ENCODE results near the gene CLEC4M. TPM values are rescaled to one million over a fixed set of nuclear protein-coding genes. Genes with fewer than 3 reads are reported as not detected.
"Not testable (repeated sequence)": the region's sequence is repeated elsewhere in the genome, so short reads cannot be mapped to it uniquely, and the experiment has no call there.

Gene CLEC4M
- total RNA-seq, 1 donor from 2014 or later: 1.5 TPM

DNA sequence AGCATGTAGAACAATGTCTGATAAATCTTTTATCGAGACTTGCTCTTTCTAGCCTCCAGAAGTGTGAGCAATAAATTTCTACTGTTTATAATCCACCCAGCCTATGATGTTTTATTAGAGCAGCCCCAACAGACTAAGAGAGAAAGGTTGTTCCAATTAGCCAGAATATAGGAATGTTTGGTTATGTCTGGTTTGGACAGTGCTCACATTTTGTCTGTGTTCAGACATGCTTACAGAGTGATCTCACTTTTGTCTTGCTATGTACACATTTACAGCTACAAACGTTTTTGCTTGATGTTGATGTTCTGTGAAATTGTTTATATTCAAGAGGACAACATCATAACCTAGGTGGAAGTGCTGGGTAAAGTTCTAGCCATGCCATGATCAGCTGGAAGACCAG, 48.9 kb downstream of the CLEC4M start:
- Mint-ChIP-seq H3K36me3 (no peaks in the 10 kb centered on the region), H3K27ac (no peak overlapping the region), H3K4me3 (no peak overlapping the region), H3K9me3 (peaks cover 29% of the 10 kb centered on the region), H3K27me3 (ENCODE audit: low read depth) (peaks cover 13% of the 10 kb centered on the region), H3K4me1 (no peaks in the 10 kb centered on the region)
- DNase-seq (ENCODE audit: low spot score in 2 of 2, unreplicated experiment in 2 of 2): no peak
- TF ChIP-seq, protein P1, sequence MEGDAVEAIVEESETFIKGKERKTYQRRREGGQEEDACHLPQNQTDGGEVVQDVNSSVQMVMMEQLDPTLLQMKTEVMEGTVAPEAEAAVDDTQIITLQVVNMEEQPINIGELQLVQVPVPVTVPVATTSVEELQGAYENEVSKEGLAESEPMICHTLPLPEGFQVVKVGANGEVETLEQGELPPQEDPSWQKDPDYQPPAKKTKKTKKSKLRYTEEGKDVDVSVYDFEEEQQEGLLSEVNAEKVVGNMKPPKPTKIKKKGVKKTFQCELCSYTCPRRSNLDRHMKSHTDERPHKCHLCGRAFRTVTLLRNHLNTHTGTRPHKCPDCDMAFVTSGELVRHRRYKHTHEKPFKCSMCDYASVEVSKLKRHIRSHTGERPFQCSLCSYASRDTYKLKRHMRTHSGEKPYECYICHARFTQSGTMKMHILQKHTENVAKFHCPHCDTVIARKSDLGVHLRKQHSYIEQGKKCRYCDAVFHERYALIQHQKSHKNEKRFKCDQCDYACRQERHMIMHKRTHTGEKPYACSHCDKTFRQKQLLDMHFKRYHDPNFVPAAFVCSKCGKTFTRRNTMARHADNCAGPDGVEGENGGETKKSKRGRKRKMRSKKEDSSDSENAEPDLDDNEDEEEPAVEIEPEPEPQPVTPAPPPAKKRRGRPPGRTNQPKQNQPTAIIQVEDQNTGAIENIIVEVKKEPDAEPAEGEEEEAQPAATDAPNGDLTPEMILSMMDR (IDR thresholded peaks at IDR 0.05; ENCODE audit: unreplicated experiment): no peak

DNA sequence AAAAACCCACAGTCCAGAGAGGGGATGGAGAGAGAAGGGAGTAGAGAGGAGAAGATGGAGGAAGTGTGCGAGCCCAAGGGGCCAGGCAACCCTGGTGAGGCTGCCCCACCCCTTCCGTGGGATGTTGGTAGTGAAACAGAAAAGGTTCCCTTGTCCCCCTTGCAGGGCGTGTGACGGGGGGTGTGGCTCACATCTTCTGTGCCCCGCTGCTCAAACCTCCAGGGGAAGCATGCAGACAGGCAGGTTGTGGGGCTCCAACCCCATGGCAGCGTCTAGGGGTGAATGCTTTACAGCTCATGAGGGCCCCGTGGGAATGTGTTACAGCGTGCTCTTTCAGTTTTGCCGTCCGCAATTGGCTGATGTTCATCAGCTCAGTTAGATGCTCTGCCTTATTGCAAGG, 52.3 kb downstream of the CLEC4M start:
- Mint-ChIP-seq H3K27me3 (ENCODE audit: low read depth) (peaks cover 20% of the 10 kb centered on the region), H3K4me3 (no peak overlapping the region), H3K27ac (no peak overlapping the region), H3K9me3 (peaks cover 38% of the 10 kb centered on the region), H3K36me3 (no peaks in the 10 kb centered on the region), H3K4me1 (no peaks in the 10 kb centered on the region)
- TF ChIP-seq, protein P1 (IDR thresholded peaks at IDR 0.05; ENCODE audit: unreplicated experiment): no peak
- DNase-seq (ENCODE audit: low spot score in 2 of 2, unreplicated experiment in 2 of 2): no peak

- not testable (repeated sequence) for H3K36me3 Mint-ChIP-seq; H3K4me3 Mint-ChIP-seq; DNase-seq (ENCODE audit: low spot score in 2 of 2, unreplicated experiment in 2 of 2); H3K27ac Mint-ChIP-seq; H3K4me1 Mint-ChIP-seq
- Mint-ChIP-seq H3K9me3 (peaks cover 40% of the 10 kb centered on the region), H3K27me3 (ENCODE audit: low read depth) (peaks cover 24% of the 10 kb centered on the region)
These were observed 53.0 kb downstream of the CLEC4M start for GRCh38 chr19:7816040-7816439.

DNA sequence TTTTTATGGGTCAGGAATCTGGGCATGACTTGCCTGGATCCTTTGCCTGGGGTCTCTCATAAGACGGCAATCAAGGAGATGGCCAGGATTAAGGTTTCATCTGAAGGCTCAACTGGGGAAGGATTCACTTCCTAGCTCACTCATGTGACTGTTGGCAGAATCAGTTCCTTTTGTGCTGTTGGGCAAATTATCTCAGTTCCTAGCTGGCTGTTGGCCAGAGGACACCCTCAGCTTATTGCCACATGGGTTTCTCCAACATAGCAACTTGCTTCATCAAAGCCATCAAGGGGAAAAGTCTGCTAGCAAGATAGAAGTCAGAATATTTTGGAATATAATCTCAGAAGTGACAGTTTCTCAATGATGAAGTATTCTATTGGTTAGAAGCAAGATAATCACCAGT, 54.8 kb downstream of the CLEC4M start:
- H3K9me3 Mint-ChIP-seq: peaks cover 32% of the 10 kb centered on the region
- H3K4me3 Mint-ChIP-seq: no peak overlapping the region
- no peaks in the 10 kb centered on the region for H3K4me1 Mint-ChIP-seq
- H3K27ac Mint-ChIP-seq: no peak overlapping the region
- H3K36me3 Mint-ChIP-seq: peaks cover 2% of the 10 kb centered on the region
- TF ChIP-seq, protein P1 (IDR thresholded peaks at IDR 0.05; ENCODE audit: unreplicated experiment): no peak
- peaks cover 24% of the 10 kb centered on the region for H3K27me3 Mint-ChIP-seq (ENCODE audit: low read depth)
- DNase-seq (ENCODE audit: low spot score in 2 of 2, unreplicated experiment in 2 of 2): no peak

GRCh38 chr19:7818806-7819205, 55.8 kb downstream of the CLEC4M start:
- Mint-ChIP-seq H3K4me1 (no peaks in the 10 kb centered on the region), H3K27me3 (ENCODE audit: low read depth) (peaks cover 26% of the 10 kb centered on the region)
- DNase-seq (ENCODE audit: low spot score in 2 of 2, unreplicated experiment in 2 of 2): no peak

More at GRCh38 chr19:7818806-7819205, 55.8 kb downstream of the CLEC4M start:
- Mint-ChIP-seq H3K4me3 (no peak overlapping the region), H3K27ac (no peak overlapping the region), H3K36me3 (peaks cover 2% of the 10 kb centered on the region), H3K9me3 (peaks cover 32% of the 10 kb centered on the region)
- TF ChIP-seq, protein P1 (IDR thresholded peaks at IDR 0.05; ENCODE audit: unreplicated experiment): no peak

Other genes with a start within 250 kb of the CLEC4M start
- gene ZNF358, start 247.1 kb upstream of the CLEC4M start, total RNA-seq: 67.5 to 68.3 TPM (median 67.9 TPM) in 3 replicates
- gene MCOLN1, start 240.6 kb upstream of the CLEC4M start, total RNA-seq: 20.5 to 21.0 TPM (median 20.7 TPM) in 3 replicates
- 100 to 117 TPM (median 112 TPM) in 3 replicates for gene PNPLA6, start 227.5 kb upstream of the CLEC4M start, total RNA-seq
- 26.1 to 28.2 TPM (median 26.5 TPM) in 3 replicates for gene CAMSAP3, start 167.4 kb upstream of the CLEC4M start, total RNA-seq
- gene XAB2, start 133.7 kb upstream of the CLEC4M start, total RNA-seq: 43.9 to 46.6 TPM (median 44.6 TPM) in 3 replicates
- 139 to 152 TPM (median 149 TPM) in 3 replicates for gene PET100, start 133.4 kb upstream of the CLEC4M start, total RNA-seq
- 1.5 to 2.5 TPM (median 1.7 TPM) in 3 replicates for gene PCP2, start 129.5 kb upstream of the CLEC4M start, total RNA-seq
- 88.1 to 99.0 TPM (median 97.7 TPM) in 3 replicates for gene STXBP2, start 126.1 kb upstream of the CLEC4M start, total RNA-seq
- not detected in 3 replicates for gene RETN, start 94.2 kb upstream of the CLEC4M start, total RNA-seq
- not detected in 3 replicates for gene MCEMP1, start 86.2 kb upstream of the CLEC4M start, total RNA-seq
- gene TRAPPC5, start 82.4 kb upstream of the CLEC4M start, total RNA-seq: 83.9 to 93.7 TPM (median 85.2 TPM) in 3 replicates
- gene FCER2, start 61.1 kb upstream of the CLEC4M start, total RNA-seq: not detected in 3 replicates
- gene CLEC4G, start 31.1 kb upstream of the CLEC4M start, total RNA-seq: not detected in 3 replicates
- not detected in 3 replicates for gene CD209, start 15.7 kb upstream of the CLEC4M start, total RNA-seq
- gene EVI5L, start 67.0 kb downstream of the CLEC4M start, total RNA-seq: 18.5 to 21.7 TPM (median 19.5 TPM) in 3 replicates
- gene PRR36, start 111.1 kb downstream of the CLEC4M start, total RNA-seq: 23.4 to 25.1 TPM (median 24.0 TPM) in 3 replicates
- gene LRRC8E, start 125.3 kb downstream of the CLEC4M start, total RNA-seq: 4.3 to 5.2 TPM (median 4.9 TPM) in 3 replicates
- gene MAP2K7, start 140.6 kb downstream of the CLEC4M start, total RNA-seq: 52.1 to 55.6 TPM (median 52.2 TPM) in 3 replicates
- gene TGFBR3L, start 151.6 kb downstream of the CLEC4M start, total RNA-seq: 1.2 to 1.7 TPM (median 1.2 TPM) in 3 replicates
- gene SNAPC2, start 157.1 kb downstream of the CLEC4M start, total RNA-seq: 15.6 to 16.8 TPM (median 16.3 TPM) in 3 replicates
- gene CTXN1, start 162.9 kb downstream of the CLEC4M start, total RNA-seq: 50.5 to 53.6 TPM (median 51.2 TPM) in 3 replicates
- gene TIMM44, start 180.4 kb downstream of the CLEC4M start, total RNA-seq: 76.3 to 80.7 TPM (median 78.3 TPM) in 3 replicates
- gene ELAVL1, start 242.4 kb downstream of the CLEC4M start, total RNA-seq: 112 to 119 TPM (median 116 TPM) in 3 replicates